ENCODE data around the gene EML4.

The EML4 gene

DNA sequence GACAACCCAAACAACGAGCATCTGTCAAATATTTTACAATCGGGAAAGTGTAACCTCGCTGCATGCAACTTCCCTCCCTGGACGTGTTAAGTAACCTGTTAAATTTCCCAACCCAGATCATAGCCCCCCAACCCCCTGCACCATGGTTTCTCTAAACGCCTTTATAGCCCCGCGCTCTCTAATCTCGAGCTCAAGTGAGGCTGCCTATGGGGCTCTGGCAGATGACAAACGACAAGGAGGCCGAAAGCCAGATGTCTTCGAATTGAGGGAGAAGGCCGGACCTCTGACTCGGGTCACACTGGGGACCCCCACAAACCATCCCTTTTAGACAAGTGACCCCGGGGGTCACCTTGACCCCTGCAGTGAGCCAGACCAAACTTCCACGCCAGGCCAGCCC is 191.3 kb downstream of the EML4 start:
- TF ChIP-seq, protein P1, sequence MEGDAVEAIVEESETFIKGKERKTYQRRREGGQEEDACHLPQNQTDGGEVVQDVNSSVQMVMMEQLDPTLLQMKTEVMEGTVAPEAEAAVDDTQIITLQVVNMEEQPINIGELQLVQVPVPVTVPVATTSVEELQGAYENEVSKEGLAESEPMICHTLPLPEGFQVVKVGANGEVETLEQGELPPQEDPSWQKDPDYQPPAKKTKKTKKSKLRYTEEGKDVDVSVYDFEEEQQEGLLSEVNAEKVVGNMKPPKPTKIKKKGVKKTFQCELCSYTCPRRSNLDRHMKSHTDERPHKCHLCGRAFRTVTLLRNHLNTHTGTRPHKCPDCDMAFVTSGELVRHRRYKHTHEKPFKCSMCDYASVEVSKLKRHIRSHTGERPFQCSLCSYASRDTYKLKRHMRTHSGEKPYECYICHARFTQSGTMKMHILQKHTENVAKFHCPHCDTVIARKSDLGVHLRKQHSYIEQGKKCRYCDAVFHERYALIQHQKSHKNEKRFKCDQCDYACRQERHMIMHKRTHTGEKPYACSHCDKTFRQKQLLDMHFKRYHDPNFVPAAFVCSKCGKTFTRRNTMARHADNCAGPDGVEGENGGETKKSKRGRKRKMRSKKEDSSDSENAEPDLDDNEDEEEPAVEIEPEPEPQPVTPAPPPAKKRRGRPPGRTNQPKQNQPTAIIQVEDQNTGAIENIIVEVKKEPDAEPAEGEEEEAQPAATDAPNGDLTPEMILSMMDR (IDR thresholded peaks at IDR 0.05; ENCODE audit: insufficient read depth, low read depth, low read length, missing control alignments): no peak
- DNase-seq (ENCODE audit: low read depth): no peak
- peak overlapping the region; percentile 75 for H3K4me3 ChIP-seq (ENCODE audit: low read depth, low read length)

DNA sequence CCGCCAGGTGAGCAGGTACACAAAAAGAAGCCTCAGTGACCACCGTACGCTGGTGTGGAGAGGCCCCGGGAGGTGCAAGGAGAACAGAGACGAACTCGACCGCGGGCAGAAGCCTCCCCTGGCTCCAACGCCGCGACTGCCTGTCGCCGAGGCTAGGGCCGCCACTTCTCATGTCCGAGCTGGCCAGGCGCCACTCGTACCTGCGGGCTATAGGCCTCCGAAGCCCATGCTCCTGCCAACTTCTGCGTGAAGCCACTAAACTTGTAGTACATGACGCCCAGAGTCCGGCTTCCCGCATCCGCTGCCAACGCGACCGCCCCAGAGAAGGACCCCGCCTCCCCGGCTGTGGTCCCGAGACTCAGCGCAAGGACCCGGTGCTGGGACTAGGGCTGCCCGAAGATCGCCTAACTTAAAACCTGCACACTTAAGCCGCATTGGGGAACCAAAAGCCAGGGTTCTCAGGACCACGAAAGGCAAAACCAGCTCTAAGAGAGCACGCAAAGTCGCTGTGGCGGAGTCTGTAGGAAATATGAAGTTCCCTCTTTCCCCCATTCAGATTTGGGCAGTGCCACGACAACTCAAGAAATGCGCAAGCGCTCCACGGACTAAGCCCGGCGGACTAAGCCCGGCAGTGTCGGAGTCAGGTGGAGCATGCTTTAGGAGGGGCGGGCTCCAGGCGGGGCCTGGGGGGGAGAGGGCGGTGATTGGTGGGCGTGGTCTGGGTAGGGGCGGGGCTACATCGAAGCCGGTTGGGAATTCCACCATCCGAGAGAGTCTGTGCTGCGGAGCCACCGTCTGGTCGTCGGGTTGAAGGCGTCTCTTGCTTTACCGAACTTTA is 192.0 kb downstream of the EML4 start, which contains the start of gene COX7A2L:
Gene COX7A2L (minus strand): TSS at position 328 of the 838 bp plus-strand sequence. CDS start 56 bp downstream, at position 272.
- TF ChIP-seq, protein P1 (IDR thresholded peaks at IDR 0.05; ENCODE audit: insufficient read depth, low read depth, low read length, missing control alignments): peak; percentile 14
- peak; percentile 97 for DNase-seq (ENCODE audit: low read depth)
- peak within 1 kb of the TSS; percentile 75 for H3K4me3 ChIP-seq (ENCODE audit: low read depth, low read length)

DNA sequence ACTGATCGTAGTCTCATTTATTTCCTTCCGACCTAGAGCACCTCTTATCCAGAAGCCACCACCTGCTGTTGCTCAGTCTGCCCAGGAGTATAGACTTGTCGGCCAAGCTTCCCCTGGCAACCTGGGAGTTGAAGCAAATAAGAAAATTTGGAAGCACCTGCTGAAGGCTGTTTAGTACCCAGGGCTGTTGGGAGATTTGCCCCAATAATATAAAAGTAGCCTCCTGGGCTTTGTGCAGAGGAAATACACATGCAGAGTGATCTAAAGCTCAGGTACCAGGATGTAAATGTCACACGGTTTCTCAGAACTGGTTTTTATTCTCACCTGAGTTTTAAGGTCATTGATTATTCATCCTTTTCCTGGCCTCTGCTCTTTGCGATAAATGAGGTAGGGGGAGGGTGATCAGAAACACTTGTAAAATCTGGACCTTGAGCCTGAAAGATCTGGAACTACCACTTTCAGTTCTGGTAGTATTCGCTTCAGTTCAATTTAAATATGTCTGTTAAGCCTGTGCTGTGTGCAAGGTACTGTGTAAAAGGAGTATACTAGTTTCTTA is 192.7 kb downstream of the EML4 start:
- no peak for DNase-seq (ENCODE audit: low read depth)
- H3K4me3 ChIP-seq (ENCODE audit: low read depth, low read length): peak overlapping the region; percentile 52
- TF ChIP-seq, protein P1 (IDR thresholded peaks at IDR 0.05; ENCODE audit: insufficient read depth, low read depth, low read length, missing control alignments): no peak

DNA sequence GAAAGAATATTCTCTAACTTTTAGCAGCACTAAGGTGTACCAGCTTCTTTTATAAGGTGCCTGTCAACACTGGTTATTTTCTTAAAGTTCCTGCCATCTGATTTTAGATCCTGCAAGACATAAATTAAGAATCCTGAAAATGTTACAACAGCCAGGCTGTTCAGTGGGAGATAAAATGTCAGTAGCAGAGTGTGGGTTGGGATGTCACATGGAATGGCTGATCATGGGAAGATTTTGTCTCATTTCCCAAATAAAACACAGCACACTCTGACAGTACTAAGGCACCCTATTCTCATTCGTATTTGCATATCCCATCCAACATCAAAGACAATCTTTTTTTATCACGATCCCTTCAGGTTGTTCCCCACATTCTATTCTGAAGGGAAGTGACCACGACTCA is 194.3 kb downstream of the EML4 start:
- TF ChIP-seq, protein P1 (IDR thresholded peaks at IDR 0.05; ENCODE audit: insufficient read depth, low read depth, low read length, missing control alignments): no peak
- no peak overlapping the region for H3K4me3 ChIP-seq (ENCODE audit: low read depth, low read length)
- DNase-seq (ENCODE audit: low read depth): no peak

DNA sequence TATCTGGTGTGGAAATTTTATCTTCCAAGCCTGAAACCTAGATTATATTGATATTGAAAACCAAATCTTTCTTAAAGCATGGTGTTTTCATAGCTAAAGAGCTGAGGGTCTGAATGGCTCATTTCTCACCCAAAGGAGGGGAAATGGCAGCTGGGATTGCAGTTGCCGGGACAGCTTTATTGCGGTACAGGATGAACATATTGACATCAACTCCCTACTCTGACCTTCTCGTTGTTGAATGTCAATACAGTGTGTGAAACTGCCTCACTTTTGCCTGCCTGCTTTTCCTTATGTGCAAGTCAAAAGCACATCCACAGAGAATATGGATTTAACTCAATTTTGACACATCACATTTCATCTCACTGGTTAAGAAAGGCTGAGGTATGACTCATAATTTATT is 195.5 kb downstream of the EML4 start:
- no peak for DNase-seq (ENCODE audit: low read depth)
- H3K4me3 ChIP-seq (ENCODE audit: low read depth, low read length): no peak overlapping the region
- TF ChIP-seq, protein P1 (IDR thresholded peaks at IDR 0.05; ENCODE audit: insufficient read depth, low read depth, low read length, missing control alignments): no peak

DNA sequence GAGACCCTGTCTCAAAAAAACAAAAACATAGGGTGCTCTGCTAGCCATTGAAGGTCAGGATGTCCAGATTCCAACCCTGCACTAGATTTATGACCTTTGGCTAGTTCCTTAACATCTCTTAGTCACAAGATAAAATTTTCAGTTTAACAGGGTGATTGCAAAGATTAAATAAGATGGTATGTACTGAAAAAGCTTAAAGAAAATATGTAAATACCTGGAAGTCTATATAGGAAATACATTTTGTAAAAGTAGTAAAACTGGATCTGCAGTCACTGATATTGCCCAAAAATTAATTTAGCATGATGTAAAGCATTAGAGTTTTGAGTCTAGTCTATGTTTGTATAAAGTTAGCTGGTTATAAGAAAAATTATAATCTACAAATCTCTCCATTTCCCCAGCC is 197.3 kb downstream of the EML4 start:
- DNase-seq (ENCODE audit: low read depth): no peak
- no peak overlapping the region for H3K4me3 ChIP-seq (ENCODE audit: low read depth, low read length)
- TF ChIP-seq, protein P1 (IDR thresholded peaks at IDR 0.05; ENCODE audit: insufficient read depth, low read depth, low read length, missing control alignments): no peak

Measured in GM12865 (cell line).